Endothelial cell of umbilical vein (primary cell): Measurements from ENCODE around the gene BET1. TPM values are rescaled to one million over a fixed set of nuclear protein-coding genes. Genes with fewer than 3 reads are reported as not detected.
A peak's percentile ranks its signal among the peaks of the same experiment; 100 is the strongest.

ENCODE experiments used
- BruUV-seq: library from RNA; stranded (reverse); fragments of 400-500 nt; replicated peaks from 2 replicates; lab custom pipeline; 2021; lab: Mats Ljungman, UMichigan
- CTCF ChIA-PET: fragments of 300-600, 350-600 bp; sonication (Branson Sonifier 250); formaldehyde crosslinking; loops from one replicate; lab custom pipeline; 2021; ENCODE audit warnings: antibody characterized with exemption, inconsistent platforms; lab: Charles Lee
- POLR2A ChIA-PET: fragments of 300-600, 350-600 bp; sonication (Branson Sonifier 250); formaldehyde crosslinking; loops from one replicate; lab custom pipeline; 2021; ENCODE audit warnings: antibody characterized with exemption, inconsistent platforms; lab: Charles Lee
- DNase-seq: peaks from one replicate; pipeline ENCODE4 v3.0.0-alpha.2; 2011; ENCODE audit warnings: low read depth, low spot score
- FAIRE-seq: peaks from 2 replicates; lab custom pipeline; 2011; peaks lifted over from hg19 to GRCh38; lab: Jason Lieb, UNC
- H2AFZ ChIP-seq: 2 replicates; pipeline ENCODE4 v1.6.0; 2012; ENCODE audit warnings: low read depth, low read length, control low read depth, inconsistent platforms
- H3K27ac ChIP-seq: 2 replicates; pipeline ENCODE4 v1.5.1; 2011; ENCODE audit warnings: low read depth, mild to moderate bottlenecking, control low read depth, low read length, moderate library complexity; ENCODE audit not compliant: insufficient read depth
- H3K27me3 ChIP-seq, 2 experiments: 2 replicates each; pipeline versions ENCODE4 v1.6.0 to v1.6.1; 2011; ENCODE audit warnings: low read length in 2 of 2, mixed read lengths in 1 of 2; ENCODE audit not compliant: control insufficient read depth in 2 of 2, insufficient read depth in 2 of 2
- H3K36me3 ChIP-seq, 2 experiments: 2 replicates in 1 of 2; 3 replicates in 1 of 2; pipeline ENCODE4 v1.5.1; 2011; ENCODE audit warnings: low read length in 2 of 2, mild to moderate bottlenecking in 1 of 2, moderate library complexity in 1 of 2; ENCODE audit not compliant: control insufficient read depth in 2 of 2, insufficient read depth in 2 of 2; ENCODE audit errors: extremely low read depth in 1 of 2
- H3K4me1 ChIP-seq: 3 replicates; pipeline ENCODE4 v1.5.1; 2011; ENCODE audit warnings: mild to moderate bottlenecking, low read length; ENCODE audit not compliant: control insufficient read depth, insufficient read depth; ENCODE audit errors: extremely low read depth
- H3K4me2 ChIP-seq: 2 replicates; pipeline ENCODE4 v1.6.1; 2011; ENCODE audit warnings: low read length, control low read depth, mixed read lengths; ENCODE audit not compliant: insufficient read depth
- H3K4me3 ChIP-seq, 3 experiments: fragments of 200-600 bp in 1 of 3; sonication (generic), shearing (Covaris generic) in 1 of 3; replicated peaks in 1 of 3; 2 replicates each; pipeline ENCODE4 v1.5.1; 2011 to 2016; ENCODE audit warnings: control low read depth in 3 of 3, low read length in 3 of 3, mild to moderate bottlenecking in 2 of 3, inconsistent platforms in 1 of 3, low read depth in 1 of 3, moderate library complexity in 1 of 3; ENCODE audit not compliant: insufficient read depth in 1 of 3
- H3K79me2 ChIP-seq: 2 replicates; pipeline ENCODE4 v1.6.0; 2012; ENCODE audit warnings: low read length, inconsistent platforms; ENCODE audit not compliant: control insufficient read depth, insufficient read depth
- H3K9ac ChIP-seq: replicated peaks from 2 replicates; pipeline ENCODE3; 2011; ENCODE audit warnings: low read length, control low read depth; ENCODE audit not compliant: insufficient read depth; ENCODE audit errors: extremely low read depth
- H3K9me1 ChIP-seq: replicated peaks from 3 replicates; pipeline ENCODE4 v1.6.0; 2011; ENCODE audit warnings: mild to moderate bottlenecking, low read length; ENCODE audit not compliant: control insufficient read depth, insufficient read depth; ENCODE audit errors: extremely low read depth
- H3K9me3 ChIP-seq: replicated peaks from 2 replicates; pipeline ENCODE4 v1.5.1; 2012; ENCODE audit warnings: low read length, inconsistent platforms; ENCODE audit not compliant: control insufficient read depth, insufficient read depth
- H4K20me1 ChIP-seq: replicated peaks from 2 replicates; pipeline ENCODE3; 2011; ENCODE audit warnings: mild to moderate bottlenecking, low read length; ENCODE audit not compliant: control insufficient read depth, insufficient read depth; ENCODE audit errors: extremely low read depth
- CTCF ChIP-seq, 2 donors: IDR thresholded peaks; 1 replicate in 1 of 2; 2 replicates in 1 of 2; pipeline ENCODE4 v1.5.1; 2011; ENCODE audit warnings: low read length in 2 of 2, mild to moderate bottlenecking in 2 of 2, moderate library complexity in 2 of 2, control low read depth in 1 of 2, inconsistent platforms in 1 of 2, low read depth in 1 of 2; ENCODE audit not compliant: insufficient read depth in 1 of 2; ENCODE audit errors: extremely low read depth in 1 of 2
- EZH2 ChIP-seq: IDR thresholded peaks from 2 replicates; pipeline ENCODE4 v1.6.1; 2012; ENCODE audit warnings: borderline replicate concordance, low read depth, mild to moderate bottlenecking, moderate library complexity, low read length, inconsistent platforms; ENCODE audit not compliant: severe bottlenecking
- FOS ChIP-seq: IDR thresholded peaks from 2 replicates; pipeline ENCODE4 v1.6.1; 2011; ENCODE audit warnings: mild to moderate bottlenecking, low read length, moderate library complexity, borderline replicate concordance; ENCODE audit not compliant: insufficient read depth
- GATA2 ChIP-seq: IDR thresholded peaks from 2 replicates; pipeline ENCODE4 v1.7.0; 2011; ENCODE audit warnings: low read depth, mild to moderate bottlenecking, moderate library complexity, mixed read lengths, low read length; ENCODE audit not compliant: insufficient read length, insufficient read depth
- JUN ChIP-seq: IDR thresholded peaks from 2 replicates; pipeline ENCODE4 v1.6.1; 2011; ENCODE audit warnings: borderline replicate concordance, low read depth; ENCODE audit not compliant: insufficient read length, insufficient read depth
- MAX ChIP-seq: IDR thresholded peaks from 2 replicates; pipeline ENCODE4 v1.6.1; 2011; ENCODE audit not compliant: insufficient read depth, insufficient read length
- MYC ChIP-seq: IDR thresholded peaks from one replicate; pipeline ENCODE4 v1.6.1; 2011; ENCODE audit warnings: mild to moderate bottlenecking, low read depth, low read length
- POLR2A ChIP-seq: IDR thresholded peaks from 2 replicates; pipeline ENCODE4 v1.6.1; 2012; ENCODE audit warnings: low read depth, mild to moderate bottlenecking, control low read depth, low read length
- POLR2AphosphoS5 ChIP-seq: IDR thresholded peaks from 2 replicates; pipeline ENCODE4 v1.6.1; 2012; ENCODE audit warnings: low read depth, mild to moderate bottlenecking, control low read depth, low read length, moderate library complexity; ENCODE audit not compliant: insufficient read depth
- dilution Hi-C: fragments of 300-500 bp; cut with MboI; formaldehyde crosslinking; loops from one replicate; pipeline ENCODE4 v1.15.0; 2019; ENCODE audit warnings: low sequenced_read_pairs; ENCODE audit not compliant: extremely low pct_ligation_motif_present
- intact Hi-C: fragments of 100-400 bp; cut with micrococcal nuclease; formaldehyde crosslinking; loops from one replicate; pipeline ENCODE4 v1.10.0; 2022
- polyA plus RNA-seq, 4 experiments: library from polyadenylated mRNA; depleted of rRNA in 3 of 4; stranded (reverse) in 3 of 4; unstranded in 1 of 4; fragments of >200 nt; gene quantifications; 2 replicates each; pipeline versions ENCODE4 v1.2.1 to v1.2.3, GENCODE V29; 2011 to 2012; ENCODE audit warnings: missing spikeins in 1 of 4
- total RNA-seq: library from RNA; stranded (reverse); gene quantifications from 2 replicates; pipeline ENCODE4 v1.2.3, GENCODE V29; 2021

BET1 gene
- total and polyA plus RNA-seq, 2 donors (not counting 3 experiments of a cell fraction or from before 2014, with no cell fraction given) = 21.9 to 28.4 TPM

DNA sequence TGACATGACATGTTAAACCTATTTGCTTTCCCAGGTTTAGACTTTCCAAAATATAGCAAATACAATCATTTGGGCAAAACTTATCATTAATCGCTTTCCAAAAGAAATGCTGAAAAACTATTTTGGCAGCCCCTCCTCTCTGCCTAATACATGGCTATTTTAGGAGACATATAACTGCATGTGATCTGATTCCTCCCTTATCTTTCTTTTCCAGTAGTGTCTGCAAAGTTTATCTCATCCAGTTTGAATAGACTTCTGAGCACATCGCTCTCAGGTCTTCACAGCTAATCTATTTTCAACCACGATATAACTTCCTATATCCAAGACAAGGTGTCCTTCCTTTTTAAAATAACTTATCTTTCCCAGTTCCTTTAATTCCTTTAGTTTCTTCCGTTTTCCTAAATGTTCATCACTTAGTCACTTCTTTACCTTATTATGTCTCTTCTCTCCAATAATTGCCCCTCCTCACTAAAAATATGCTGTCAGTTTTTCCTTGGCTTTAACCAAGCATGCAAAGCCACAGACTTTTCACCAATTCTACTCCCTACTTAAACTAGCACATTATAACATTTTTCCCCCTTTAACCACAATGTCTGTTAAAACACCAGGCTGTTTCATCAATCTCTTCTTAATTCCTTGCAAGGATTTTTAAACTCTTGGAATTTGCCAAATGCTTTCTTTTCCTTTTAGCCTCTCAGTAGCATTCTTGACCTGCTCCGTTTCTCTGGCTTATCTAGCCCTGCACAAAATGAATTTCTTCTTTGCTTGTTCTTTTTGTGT lies 58.2 kb downstream of the BET1 start:
- Histone ChIP-seq H3K9ac (peak overlapping the region; percentile 76), H3K4me1 (peaks cover 54% of the 10 kb centered on the region), H2AFZ (peak overlapping the region; percentile 9), H3K27me3 (no peaks in the 10 kb centered on the region), H3K36me3 (no peaks in the 10 kb centered on the region), H4K20me1 (no peaks in the 10 kb centered on the region), H3K9me3 (no peaks in the 10 kb centered on the region), H3K4me2 (peak overlapping the region; percentile 40), H3K27ac (peak overlapping the region; percentile 87), H3K4me3 (no peak overlapping the region), H3K79me2 (no peaks in the 10 kb centered on the region), H3K9me1 (no peaks in the 10 kb centered on the region)
- peak; percentile 68 for DNase-seq
- CTCF ChIA-PET = interaction anchor here (1.5 to 4.9 kb wide), 2 partner anchors 11 to 43 kb away, joined by 5 to 19 read pairs; no protein-coding TSS in a partner anchor
- TF ChIP-seq MAX (no peak), JUN (no peak), POLR2AphosphoS5 (no peak), EZH2 (no peak), POLR2A (no peak), MYC (no peak), GATA2 (peak; percentile 59), CTCF (IDR thresholded peaks at IDR 0.05; ENCODE audit: extremely low read depth in 1 of 2, insufficient read depth in 1 of 2, low read depth in 1 of 2, low read length in 2 of 2) (no peak), FOS (peak; percentile 27)
- intact Hi-C loops = loop anchor here (2.0 to 10.0 kb wide), 3 partner anchors 34 to 1311 kb away; partner anchors contain the start of gene BET1
- no peak for FAIRE-seq
- no TSS peak for BruUV-seq
- POLR2A ChIA-PET = interaction anchor here (1.1 kb wide), 1 partner anchor 12 kb away, joined by 4 read pairs; no protein-coding TSS in a partner anchor
- dilution Hi-C loops = no loop called here
